NOMO-1 treated with dmso at 0.1 percent for 144 hours (cell line): ENCODE results near the gene SHE.

Experiments used
- DNase-seq: peaks from one replicate; lab custom pipeline; 2025; ENCODE audit not compliant: unreplicated experiment; lab: John Stamatoyannopoulos, UW

The SHE gene

GRCh38 chr1:154453161-154453560, 49.1 kb downstream of the SHE start:
- no peak for DNase-seq

- DNase-seq = no peak
Observed at GRCh38 chr1:154448331-154448811, 53.8 kb downstream of the SHE start.

- no peak for DNase-seq
Observed at GRCh38 chr1:154446789-154447188, 55.4 kb downstream of the SHE start.

GRCh38 chr1:154446292-154446691, 55.9 kb downstream of the SHE start:
- no peak for DNase-seq

- no peak for DNase-seq
Observed at GRCh38 chr1:154445040-154445472, 57.2 kb downstream of the SHE start.

- no peak for DNase-seq
Observed at GRCh38 chr1:154443274-154444013, 58.8 kb downstream of the SHE start.

- no peak for DNase-seq
Observed at GRCh38 chr1:154442006-154442740, 60.0 kb downstream of the SHE start.

GRCh38 chr1:154441241-154441888, 60.8 kb downstream of the SHE start:
- DNase-seq = no peak

GRCh38 chr1:154440036-154440804, 62.0 kb downstream of the SHE start:
- DNase-seq = no peak

- no peak for DNase-seq
Observed at GRCh38 chr1:154436433-154436832, 65.8 kb downstream of the SHE start.

GRCh38 chr1:154435599-154436200, 66.5 kb downstream of the SHE start:
- DNase-seq = no peak

- no peak for DNase-seq
Observed at GRCh38 chr1:154434346-154435085, 67.7 kb downstream of the SHE start.

- no peak for DNase-seq
Observed at GRCh38 chr1:154433161-154433764, 68.9 kb downstream of the SHE start.

GRCh38 chr1:154431586-154432373, 70.4 kb downstream of the SHE start:
- no peak for DNase-seq

- no peak for DNase-seq
Observed at GRCh38 chr1:154430903-154431302, 71.3 kb downstream of the SHE start.

- no peak for DNase-seq
Observed at GRCh38 chr1:154429841-154430611, 72.2 kb downstream of the SHE start.
